Activated naive CD8-positive, alpha-beta T cell treated with anti-CD3 and anti-CD28 coated beads, Interleukin-2, amount 50 U/mL, for 24 hours (primary cell): Measurements from ENCODE around the gene SHOX.

Experiments used
- ATAC-seq: fragments of 150-1000 bp; cut with Tn5 transposase; one replicate; pipeline ENCODE4 v1.10.0; 2021
- DNase-seq: peaks from one replicate; pipeline ENCODE4 v3.0.0; 2021
- H3K27ac Mint-ChIP-seq: one replicate; pipeline ENCODE4 v1.8.0; 2021; ENCODE audit warnings: mild to moderate bottlenecking, mixed read lengths
- H3K27me3 Mint-ChIP-seq: one replicate; pipeline ENCODE4 v1.8.0; 2021; ENCODE audit warnings: mixed read lengths
- H3K36me3 Mint-ChIP-seq: one replicate; pipeline ENCODE4 v1.8.0; 2021; ENCODE audit warnings: low read depth, mixed read lengths
- H3K4me1 Mint-ChIP-seq: one replicate; pipeline ENCODE4 v1.8.0; 2021; ENCODE audit warnings: mixed read lengths
- H3K4me3 Mint-ChIP-seq: one replicate; pipeline ENCODE4 v1.8.0; 2021; ENCODE audit warnings: mild to moderate bottlenecking, moderate library complexity, mixed read lengths
- H3K9me3 Mint-ChIP-seq: one replicate; pipeline ENCODE4 v1.8.0; 2021; ENCODE audit warnings: mixed read lengths

The SHOX gene

DNA sequence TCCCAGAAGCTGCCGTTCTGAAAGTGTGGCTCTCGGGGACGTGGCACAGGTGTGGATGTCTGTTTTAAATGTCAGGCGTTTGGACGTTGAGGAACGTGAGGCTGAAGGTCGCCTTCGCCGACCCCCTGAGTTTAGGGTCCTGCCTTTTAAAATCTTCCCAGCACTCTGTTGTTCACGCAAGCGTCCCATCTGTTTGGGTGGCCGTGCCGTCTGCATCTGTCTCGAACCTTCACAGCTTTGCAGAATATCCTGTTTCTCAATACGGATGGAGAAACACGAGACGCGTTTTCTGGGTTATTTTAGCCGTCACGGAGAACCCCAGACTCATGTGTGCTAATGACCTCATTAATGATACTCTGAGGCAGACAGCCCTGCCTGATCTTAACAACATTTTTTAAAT, 31.5 kb downstream of the SHOX start:
- H3K9me3 Mint-ChIP-seq: no peaks in the 10 kb centered on the region
- DNase-seq (no peak), ATAC-seq (no peak)
- H3K4me3 Mint-ChIP-seq: no peak overlapping the region
- no peaks in the 10 kb centered on the region for H3K36me3 Mint-ChIP-seq
- no peak overlapping the region for H3K27ac Mint-ChIP-seq
- no peaks in the 10 kb centered on the region for H3K27me3 Mint-ChIP-seq
- H3K4me1 Mint-ChIP-seq: no peaks in the 10 kb centered on the region

DNA sequence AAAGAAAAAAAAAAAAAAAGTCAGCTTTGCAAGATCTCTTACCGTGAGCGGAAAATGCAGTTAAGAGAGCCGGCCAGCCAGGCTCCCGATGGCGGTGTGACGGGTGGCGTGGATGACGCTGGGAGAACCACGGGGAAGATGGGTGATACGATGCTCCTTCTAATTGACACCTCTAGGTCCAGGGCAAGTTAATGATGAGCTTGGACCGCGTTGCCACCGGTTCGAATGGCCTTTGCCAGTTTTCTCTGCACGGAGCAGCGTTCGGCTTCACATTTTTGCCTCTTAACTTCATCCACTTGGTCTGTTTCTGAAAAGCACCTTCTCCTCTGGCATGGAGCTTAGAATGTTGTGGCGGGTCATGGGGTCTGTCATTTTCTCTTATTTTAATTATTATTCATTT, 33.2 kb downstream of the SHOX start:
- H3K27me3 Mint-ChIP-seq: no peaks in the 10 kb centered on the region
- no peak for DNase-seq
- no peak overlapping the region for H3K4me3 Mint-ChIP-seq
- no peaks in the 10 kb centered on the region for H3K4me1 Mint-ChIP-seq
- H3K36me3 Mint-ChIP-seq: no peaks in the 10 kb centered on the region
- H3K9me3 Mint-ChIP-seq: no peaks in the 10 kb centered on the region
- ATAC-seq: no peak
- H3K27ac Mint-ChIP-seq: no peak overlapping the region

GRCh38 chrX:666762-667720, 36.5 kb downstream of the SHOX start:
- DNase-seq (no peak), ATAC-seq (no peak)
- Mint-ChIP-seq H3K36me3 (no peaks in the 10 kb centered on the region), H3K27ac (no peak overlapping the region), H3K4me1 (no peaks in the 10 kb centered on the region), H3K9me3 (no peaks in the 10 kb centered on the region), H3K27me3 (no peaks in the 10 kb centered on the region), H3K4me3 (no peak overlapping the region)

DNA sequence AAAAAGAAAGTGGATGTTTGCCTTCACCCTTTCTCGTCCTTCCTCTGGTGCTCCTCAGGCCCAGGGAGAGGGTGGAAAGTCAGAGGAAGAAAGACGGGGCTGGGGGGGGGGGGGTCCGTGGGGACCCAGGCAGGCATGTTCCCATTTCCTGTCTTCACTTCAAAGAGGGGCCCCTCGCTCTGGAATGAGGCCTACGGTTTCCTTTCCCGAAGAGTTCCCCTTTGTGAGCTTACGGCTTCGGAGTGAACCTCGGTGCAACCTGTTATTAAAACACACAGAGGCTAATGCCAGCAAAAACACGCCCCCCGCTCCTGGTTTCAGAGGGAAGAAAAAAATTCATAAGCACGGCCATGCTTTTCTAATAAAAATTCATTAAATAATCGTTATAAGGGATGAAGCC, 40.1 kb downstream of the SHOX start:
- peaks cover 4% of the 10 kb centered on the region for H3K27me3 Mint-ChIP-seq
- no peaks in the 10 kb centered on the region for H3K4me1 Mint-ChIP-seq
- H3K36me3 Mint-ChIP-seq: no peaks in the 10 kb centered on the region
- H3K27ac Mint-ChIP-seq: no peak overlapping the region
- peaks cover 5% of the 10 kb centered on the region for H3K9me3 Mint-ChIP-seq
- DNase-seq (no peak), ATAC-seq (no peak)
- no peak overlapping the region for H3K4me3 Mint-ChIP-seq

DNA sequence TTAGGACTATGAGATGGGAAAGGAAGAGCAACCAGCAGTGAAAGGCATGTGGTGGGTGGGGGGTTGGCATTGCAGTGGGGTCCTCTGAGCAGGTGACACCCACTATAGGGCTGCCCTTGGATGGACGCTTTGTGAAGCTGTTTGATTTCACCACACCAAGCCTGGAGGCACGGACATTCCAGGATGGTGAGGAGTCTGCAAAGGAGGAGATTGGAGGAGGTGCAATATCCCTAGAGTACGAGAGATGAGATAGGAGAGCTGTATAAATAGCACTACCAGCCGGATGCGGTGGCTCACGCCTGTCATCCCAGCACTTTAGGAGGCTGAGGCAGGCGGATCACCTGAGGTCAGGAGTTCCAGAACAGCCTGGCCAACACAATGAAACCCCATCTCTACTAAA, 42.3 kb downstream of the SHOX start:
- no peaks in the 10 kb centered on the region for H3K4me1 Mint-ChIP-seq
- H3K4me3 Mint-ChIP-seq: no peak overlapping the region

GRCh38 chrX:675279-675954, 44.8 kb downstream of the SHOX start:
- Mint-ChIP-seq H3K4me1 (no peaks in the 10 kb centered on the region), H3K4me3 (no peak overlapping the region), H3K27ac (no peak overlapping the region), H3K27me3 (peaks cover 4% of the 10 kb centered on the region), H3K36me3 (no peaks in the 10 kb centered on the region), H3K9me3 (peaks cover 15% of the 10 kb centered on the region)
- no peak for DNase-seq
- no peak for ATAC-seq

More for the DNA sequence above, 42.3 kb downstream of the SHOX start:
- DNase-seq (no peak), ATAC-seq (no peak)
- Mint-ChIP-seq H3K9me3 (peaks cover 5% of the 10 kb centered on the region), H3K36me3 (no peaks in the 10 kb centered on the region), H3K27ac (no peak overlapping the region), H3K27me3 (peaks cover 4% of the 10 kb centered on the region)

- Mint-ChIP-seq H3K36me3 (no peaks in the 10 kb centered on the region), H3K27ac (no peak overlapping the region), H3K9me3 (peaks cover 15% of the 10 kb centered on the region), H3K4me1 (no peaks in the 10 kb centered on the region), H3K27me3 (peaks cover 4% of the 10 kb centered on the region), H3K4me3 (no peak overlapping the region)
- ATAC-seq (no peak), DNase-seq (no peak)
Observed at GRCh38 chrX:675955-676295, 45.3 kb downstream of the SHOX start.

- H3K4me1 Mint-ChIP-seq: no peaks in the 10 kb centered on the region
- DNase-seq (no peak), ATAC-seq (no peak)
- no peak overlapping the region for H3K27ac Mint-ChIP-seq
- H3K27me3 Mint-ChIP-seq: peaks cover 7% of the 10 kb centered on the region
- no peak overlapping the region for H3K4me3 Mint-ChIP-seq
- H3K9me3 Mint-ChIP-seq: peaks cover 19% of the 10 kb centered on the region
- H3K36me3 Mint-ChIP-seq: no peaks in the 10 kb centered on the region
Observed at GRCh38 chrX:677376-677775, 46.8 kb downstream of the SHOX start.

- no peak for ATAC-seq
- peaks cover 15% of the 10 kb centered on the region for H3K9me3 Mint-ChIP-seq
- DNase-seq: no peak
- no peaks in the 10 kb centered on the region for H3K4me1 Mint-ChIP-seq
- H3K27ac Mint-ChIP-seq: no peak overlapping the region
- H3K27me3 Mint-ChIP-seq: peaks cover 4% of the 10 kb centered on the region
- no peak overlapping the region for H3K4me3 Mint-ChIP-seq
- H3K36me3 Mint-ChIP-seq: no peaks in the 10 kb centered on the region
Observed at GRCh38 chrX:679291-679979, 48.8 kb downstream of the SHOX start.

- Mint-ChIP-seq H3K27me3 (peaks cover 4% of the 10 kb centered on the region), H3K27ac (no peak overlapping the region), H3K9me3 (peaks cover 15% of the 10 kb centered on the region), H3K4me3 (no peak overlapping the region), H3K4me1 (no peaks in the 10 kb centered on the region), H3K36me3 (no peaks in the 10 kb centered on the region)
- DNase-seq (no peak), ATAC-seq (no peak)
Observed at GRCh38 chrX:680062-680461, 49.5 kb downstream of the SHOX start.

DNA sequence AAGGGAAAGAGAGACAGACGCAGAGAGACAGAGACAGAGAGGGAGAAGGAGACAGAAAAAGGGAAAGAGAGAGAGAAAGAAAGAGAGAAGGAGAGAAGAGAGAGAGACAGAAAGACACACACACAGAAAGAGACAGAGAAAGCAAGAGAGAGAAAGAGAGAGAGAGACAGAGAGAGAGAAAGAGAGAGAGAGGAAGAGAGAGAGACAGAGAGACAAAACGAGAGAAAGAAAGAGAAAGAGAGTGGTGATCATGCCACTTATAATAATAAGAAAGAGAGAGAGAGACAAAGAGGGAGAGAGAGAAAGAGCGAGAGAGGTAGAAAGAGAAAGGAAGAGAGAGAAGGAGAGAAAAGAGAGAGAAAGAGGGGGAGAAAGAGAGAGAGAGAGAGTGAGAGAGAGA, 51.4 kb downstream of the SHOX start:
- Mint-ChIP-seq H3K27ac (no peak overlapping the region), H3K4me1 (no peaks in the 10 kb centered on the region)
- no peak for ATAC-seq

GRCh38 chrX:682892-683291, 52.3 kb downstream of the SHOX start:
- DNase-seq: no peak
- Mint-ChIP-seq H3K36me3 (no peaks in the 10 kb centered on the region), H3K4me3 (no peak overlapping the region), H3K27ac (no peak overlapping the region), H3K4me1 (no peaks in the 10 kb centered on the region), H3K9me3 (peaks cover 19% of the 10 kb centered on the region), H3K27me3 (peaks cover 4% of the 10 kb centered on the region)
- no peak for ATAC-seq

More for the DNA sequence above, 51.4 kb downstream of the SHOX start:
- H3K9me3 Mint-ChIP-seq: peaks cover 19% of the 10 kb centered on the region
- DNase-seq: no peak
- H3K27me3 Mint-ChIP-seq: peaks cover 4% of the 10 kb centered on the region
- H3K4me3 Mint-ChIP-seq: no peak overlapping the region
- H3K36me3 Mint-ChIP-seq: no peaks in the 10 kb centered on the region

- H3K27me3 Mint-ChIP-seq: peaks cover 4% of the 10 kb centered on the region
- ATAC-seq (no peak), DNase-seq (no peak)
Observed at GRCh38 chrX:683576-683975, 53.0 kb downstream of the SHOX start.

GRCh38 chrX:685120-686032, 54.8 kb downstream of the SHOX start:
- H3K36me3 Mint-ChIP-seq: no peaks in the 10 kb centered on the region
- H3K27me3 Mint-ChIP-seq: peaks cover 4% of the 10 kb centered on the region
- H3K4me3 Mint-ChIP-seq: no peak overlapping the region
- H3K9me3 Mint-ChIP-seq: peaks cover 10% of the 10 kb centered on the region
- H3K4me1 Mint-ChIP-seq: no peaks in the 10 kb centered on the region
- DNase-seq: no peak
- H3K27ac Mint-ChIP-seq: no peak overlapping the region
- ATAC-seq: no peak

More at GRCh38 chrX:683576-683975, 53.0 kb downstream of the SHOX start:
- Mint-ChIP-seq H3K9me3 (peaks cover 19% of the 10 kb centered on the region), H3K27ac (no peak overlapping the region), H3K4me1 (no peaks in the 10 kb centered on the region), H3K4me3 (no peak overlapping the region), H3K36me3 (no peaks in the 10 kb centered on the region)
